ENCODE results near the gene PIPOX.
"Not testable (repeated sequence)": the region's sequence is repeated elsewhere in the genome, so short reads cannot be mapped to it uniquely, and the experiment has no call there.

PIPOX gene

DNA sequence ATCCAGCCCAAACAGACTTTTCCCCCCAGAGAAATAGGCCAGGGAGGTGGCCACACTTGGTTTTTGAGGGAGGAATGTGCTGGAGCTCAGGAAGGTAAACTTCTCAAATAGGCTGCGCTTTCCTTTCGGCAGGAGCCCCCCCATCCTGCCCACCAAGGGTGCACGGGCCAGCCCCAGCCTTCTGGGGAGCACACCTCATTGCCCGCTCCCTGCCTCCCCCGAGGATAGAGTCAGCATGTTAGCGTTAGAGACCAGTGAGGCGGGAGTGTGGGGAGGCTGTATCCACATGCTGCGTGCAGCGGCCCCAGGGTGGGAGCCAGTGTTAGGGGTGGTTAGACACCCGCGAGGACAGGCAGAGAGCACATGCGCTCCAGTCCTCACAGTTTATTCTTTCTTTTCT, 42.3 kb downstream of the PIPOX start:
- no peak overlapping the region for H3K27ac ChIP-seq
- no peak overlapping the region for H3K4me3 ChIP-seq
- DNase-seq (ENCODE audit: low spot score) = no peak
- TF ChIP-seq CTCF (IDR thresholded peaks at IDR 0.05) = no peak

DNA sequence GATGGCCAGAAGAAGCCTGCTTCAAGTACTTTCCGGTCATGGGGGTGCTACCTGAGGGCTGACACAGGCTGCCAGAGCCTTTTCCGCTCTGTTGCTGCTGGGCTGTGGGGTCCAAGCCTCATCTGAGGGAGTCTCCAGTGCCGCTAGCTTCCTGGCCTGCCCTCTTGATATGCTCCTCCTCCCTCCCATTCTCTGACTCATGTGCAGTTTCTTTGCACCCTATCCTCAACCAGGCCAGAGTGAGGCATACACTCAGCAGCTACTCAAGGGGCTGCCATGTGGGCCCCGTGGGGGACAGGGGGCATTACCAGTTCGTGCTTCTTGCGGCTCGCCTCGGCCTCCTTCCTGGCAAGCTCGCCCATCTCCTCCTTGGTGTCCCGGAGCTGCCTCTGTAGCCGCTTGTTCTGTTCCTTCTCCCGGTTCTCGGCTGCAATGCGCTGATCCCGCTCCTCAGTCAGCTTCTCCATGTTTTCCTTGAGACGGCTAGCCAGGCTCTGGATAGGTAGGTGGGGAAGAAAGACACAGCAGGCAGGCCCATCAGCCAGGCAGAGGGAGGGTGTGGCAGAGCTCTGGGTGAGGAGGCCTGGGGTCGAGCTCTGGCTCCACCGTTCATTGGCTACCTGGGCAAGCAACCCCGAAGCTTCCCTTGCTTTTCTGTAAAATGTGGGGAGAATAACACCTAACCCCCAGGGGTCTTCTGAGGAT, 43.8 kb downstream of the PIPOX start:
- H3K27ac ChIP-seq = no peak overlapping the region
- DNase-seq (ENCODE audit: low spot score) = no peak
- TF ChIP-seq CTCF (IDR thresholded peaks at IDR 0.05) = no peak
- H3K4me3 ChIP-seq = no peak overlapping the region

GRCh38 chr17:29088782-29089181, 45.8 kb downstream of the PIPOX start:
- DNase-seq (ENCODE audit: low spot score); H3K27ac ChIP-seq; H3K4me3 ChIP-seq: not testable (repeated sequence)

- Histone ChIP-seq H3K27ac (no peak overlapping the region), H3K4me3 (no peak overlapping the region)
- DNase-seq (ENCODE audit: low spot score) = no peak
- TF ChIP-seq CTCF (IDR thresholded peaks at IDR 0.05) = no peak
Measured at GRCh38 chr17:29089601-29090044, 46.7 kb downstream of the PIPOX start.

- Histone ChIP-seq H3K27ac (no peak overlapping the region), H3K4me3 (no peak overlapping the region)
- no peak for TF ChIP-seq CTCF (IDR thresholded peaks at IDR 0.05)
- no peak for DNase-seq (ENCODE audit: low spot score)
Measured at GRCh38 chr17:29090108-29090507, 47.2 kb downstream of the PIPOX start.

DNA sequence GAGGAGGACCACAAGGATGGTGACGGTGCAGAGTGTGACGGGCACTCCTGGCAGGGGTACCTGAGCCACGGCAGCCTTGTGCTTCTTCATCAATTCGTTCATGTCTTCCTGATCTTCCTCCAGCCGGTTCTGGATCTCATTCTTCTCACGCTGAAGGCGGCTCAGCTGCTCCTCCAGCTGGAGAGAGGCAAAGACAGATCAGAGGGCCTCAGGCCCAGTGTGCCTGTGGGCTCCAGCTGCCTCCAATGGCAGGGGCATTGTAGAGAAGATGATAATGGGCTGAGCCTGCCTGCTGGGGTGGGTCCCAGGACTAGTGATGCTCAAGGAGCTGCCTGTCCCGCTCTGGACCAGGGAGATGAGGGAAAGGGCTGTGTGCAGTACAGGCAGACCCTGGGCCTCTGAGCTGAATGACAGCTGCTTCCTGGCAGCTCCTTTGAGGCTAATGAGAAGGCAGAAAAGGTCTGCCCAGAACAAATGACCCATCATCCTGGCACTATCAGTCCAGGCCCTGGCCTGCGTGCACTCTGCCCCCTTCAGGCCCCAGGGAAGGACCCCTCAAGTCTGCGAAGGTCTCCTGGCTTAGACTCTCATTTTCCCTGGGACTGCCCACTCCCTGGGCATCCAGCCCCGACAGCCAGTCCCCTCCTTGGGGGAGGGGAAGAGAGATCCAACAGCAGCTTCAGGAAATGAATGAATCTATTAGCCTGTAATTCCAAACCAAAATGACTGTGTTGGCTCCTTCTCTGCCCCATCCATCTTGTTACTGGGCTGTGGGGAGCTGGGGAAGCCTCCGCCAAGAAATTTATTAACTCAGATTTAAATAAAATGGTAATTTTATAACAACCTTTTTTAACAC, 48.0 kb downstream of the PIPOX start:
- TF ChIP-seq CTCF (IDR thresholded peaks at IDR 0.05) = no peak
- no peak overlapping the region for H3K27ac ChIP-seq
- DNase-seq (ENCODE audit: low spot score) = no peak
- H3K4me3 ChIP-seq = no peak overlapping the region

- no peak for DNase-seq (ENCODE audit: low spot score)
- Histone ChIP-seq H3K4me3 (no peak overlapping the region), H3K27ac (no peak overlapping the region)
- no peak for TF ChIP-seq CTCF (IDR thresholded peaks at IDR 0.05)
Measured at GRCh38 chr17:29091606-29092289, 48.8 kb downstream of the PIPOX start.
